Astrocyte of the cerebellum (primary cell): ENCODE data around the gene IREB2.

ENCODE experiments used
- DNase-seq: peaks from one replicate; pipeline ENCODE4 v3.0.0-alpha.2; 2011; ENCODE audit warnings: low read depth
- H3K4me3 ChIP-seq: 2 replicates; pipeline ENCODE4 v1.5.1; 2011; ENCODE audit warnings: mild to moderate bottlenecking, low read depth, low read length, moderate library complexity
- CTCF ChIP-seq: IDR thresholded peaks from 2 replicates; pipeline ENCODE4 v1.5.1; 2012; ENCODE audit warnings: low read length, low read depth, moderate library complexity, mild to moderate bottlenecking; ENCODE audit errors: missing control alignments
- in situ Hi-C: cut with HindIII; loops from 2 replicates; pipeline ENCODE4 v1.10.0; 2017; ENCODE audit warnings: low sequenced_read_pairs

Gene IREB2

GRCh38 chr15:78479650-78480049 is 41.6 kb downstream of the IREB2 start:
- no peak for TF ChIP-seq CTCF
- no peak overlapping the region for H3K4me3 ChIP-seq
- DNase-seq = no peak
- in situ Hi-C loops = no loop called here

GRCh38 chr15:78481917-78482316 is 43.9 kb downstream of the IREB2 start:
- in situ Hi-C loops = no loop called here
- no peak overlapping the region for H3K4me3 ChIP-seq
- no peak for TF ChIP-seq CTCF
- DNase-seq = no peak

GRCh38 chr15:78492872-78493271 is 54.9 kb downstream of the IREB2 start:
- TF ChIP-seq CTCF = no peak
- no peak for DNase-seq
- in situ Hi-C loops = no loop called here
- H3K4me3 ChIP-seq = no peak overlapping the region

GRCh38 chr15:78501857-78502256 is 63.8 kb downstream of the IREB2 start:
- in situ Hi-C loops = no loop called here
- DNase-seq = no peak
- H3K4me3 ChIP-seq = no peak overlapping the region
- no peak for TF ChIP-seq CTCF

- no peak for DNase-seq
- H3K4me3 ChIP-seq = no peak overlapping the region
- in situ Hi-C loops = no loop called here
- TF ChIP-seq CTCF = no peak
Observed at GRCh38 chr15:78502641-78503040, 64.6 kb downstream of the IREB2 start.

GRCh38 chr15:78506971-78507830 is 69.2 kb downstream of the IREB2 start, which contains the start of gene HYKK:
Gene HYKK (plus strand): TSS chr15:78507577. CDS start chr15:78513089, 5,512 bp downstream.
- TF ChIP-seq CTCF = peak; percentile 9
- peak; percentile 95 for DNase-seq
- in situ Hi-C loops = no loop called here
- H3K4me3 ChIP-seq = peak within 1 kb of the TSS; percentile 77
